GM21447 (cell line): Measurements from ENCODE around the gene GBA3.

Experiments used
- ATAC-seq: cut with Tn5 transposase; IDR thresholded peaks from one replicate; pipeline ENCODE4 v1.9.1; 2021; ENCODE audit not compliant: unreplicated experiment

Gene GBA3

GRCh38 chr4:22692736-22693135, at the start of gene GBA3:
TSS of gene GBA3 (plus strand) at chr4:22692937.
- ATAC-seq: no peak

- ATAC-seq: no peak
Measured at GRCh38 chr4:22643952-22644351, 48.8 kb upstream of the GBA3 start.

DNA sequence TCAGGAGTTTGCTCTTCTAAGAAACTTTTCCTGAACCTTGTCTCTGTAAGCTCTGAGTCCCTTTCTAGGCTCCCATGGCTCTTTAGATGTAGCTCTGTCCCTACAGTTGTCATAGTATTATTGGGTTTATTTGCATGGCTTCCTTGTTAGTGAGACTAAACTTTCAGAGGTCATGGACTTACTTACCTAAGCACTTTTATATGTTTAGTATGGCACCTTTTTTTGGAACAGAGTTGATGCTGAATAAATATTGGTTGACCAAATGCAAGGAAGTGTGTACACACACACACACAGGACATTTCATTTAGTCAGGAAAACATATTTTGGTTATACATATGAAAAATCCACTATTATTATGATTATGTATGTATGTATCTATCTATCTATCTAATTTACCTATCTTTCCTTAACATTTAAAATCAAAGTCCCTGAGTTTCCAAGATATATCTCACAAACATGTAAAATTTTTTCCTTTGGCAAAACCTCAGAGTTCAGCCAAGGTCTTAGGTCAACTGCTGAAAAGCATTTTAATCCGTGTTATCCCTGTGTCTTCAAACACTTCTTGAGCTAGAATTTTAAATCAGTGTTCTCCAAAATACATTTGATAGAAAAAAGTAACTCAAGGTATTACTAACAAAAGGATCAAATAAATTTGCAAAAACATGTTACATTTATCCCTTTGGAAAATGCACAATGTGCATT, 47.1 kb upstream of the GBA3 start:
- ATAC-seq: no peak

- ATAC-seq: no peak
Measured at GRCh38 chr4:22648996-22649395, 43.7 kb upstream of the GBA3 start.

- ATAC-seq: no peak
Measured at GRCh38 chr4:22650771-22651170, 42.0 kb upstream of the GBA3 start.

DNA sequence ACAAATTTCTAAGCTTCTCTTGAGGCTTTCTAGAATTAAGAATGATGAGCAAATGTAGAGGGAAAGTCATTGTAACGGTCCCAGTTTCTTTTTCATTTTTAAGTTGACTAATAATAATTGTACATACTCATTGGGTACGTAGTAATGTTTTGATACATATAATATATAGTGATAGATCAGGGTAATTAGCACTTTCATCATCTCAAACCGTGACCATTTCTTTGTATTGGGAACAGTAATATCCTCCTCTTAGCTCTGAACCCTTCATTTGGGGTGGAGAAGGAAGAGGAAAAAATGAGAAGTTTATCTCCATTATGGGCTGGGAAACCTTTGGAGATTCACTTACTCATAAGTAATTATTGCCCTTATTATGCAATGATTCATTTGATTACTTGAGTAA, 39.0 kb upstream of the GBA3 start:
- no peak for ATAC-seq

DNA sequence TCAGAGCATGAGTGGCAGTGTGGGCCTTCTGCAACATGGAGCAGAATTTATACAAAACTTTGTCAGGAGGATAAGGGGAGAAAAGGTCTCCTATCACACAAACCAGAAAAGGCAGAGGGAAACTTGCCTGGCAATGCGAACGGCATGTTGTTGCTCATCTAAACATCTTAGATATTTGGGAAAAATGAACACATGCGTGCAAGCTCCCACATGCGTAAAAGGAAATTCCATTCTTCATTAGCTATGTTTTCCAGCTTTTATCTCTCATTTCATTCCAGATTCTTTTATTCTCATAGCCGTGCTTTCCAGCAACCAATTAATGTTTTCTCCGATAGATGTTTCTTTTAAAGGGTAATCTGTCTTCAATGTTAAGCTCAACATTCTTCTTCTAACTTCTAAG, 31.3 kb upstream of the GBA3 start:
- ATAC-seq: no peak

GRCh38 chr4:22667332-22667940, 25.3 kb upstream of the GBA3 start:
- no peak for ATAC-seq

- ATAC-seq: no peak
Measured at GRCh38 chr4:22668301-22668700, 24.4 kb upstream of the GBA3 start.

GRCh38 chr4:22668702-22669101, 24.0 kb upstream of the GBA3 start:
- ATAC-seq: no peak

DNA sequence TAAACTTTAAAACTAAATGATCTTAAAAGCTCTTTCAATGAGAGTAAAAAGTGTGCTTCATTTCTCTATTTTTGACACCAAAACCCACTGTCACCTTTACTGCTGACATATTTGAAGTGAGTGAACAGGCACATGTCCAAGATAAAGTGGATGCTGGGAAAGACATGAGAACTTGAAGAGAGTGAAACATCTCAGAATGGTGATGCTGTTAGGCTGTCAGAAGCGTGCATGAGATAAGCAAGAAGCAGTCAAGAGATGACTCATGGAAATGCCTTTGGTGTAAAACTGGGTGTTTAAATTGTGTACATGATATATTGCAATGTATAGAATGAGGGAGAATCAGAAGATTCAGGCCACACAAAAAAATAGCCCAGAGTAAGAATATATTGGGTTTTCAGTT, 21.8 kb upstream of the GBA3 start:
- no peak for ATAC-seq

DNA sequence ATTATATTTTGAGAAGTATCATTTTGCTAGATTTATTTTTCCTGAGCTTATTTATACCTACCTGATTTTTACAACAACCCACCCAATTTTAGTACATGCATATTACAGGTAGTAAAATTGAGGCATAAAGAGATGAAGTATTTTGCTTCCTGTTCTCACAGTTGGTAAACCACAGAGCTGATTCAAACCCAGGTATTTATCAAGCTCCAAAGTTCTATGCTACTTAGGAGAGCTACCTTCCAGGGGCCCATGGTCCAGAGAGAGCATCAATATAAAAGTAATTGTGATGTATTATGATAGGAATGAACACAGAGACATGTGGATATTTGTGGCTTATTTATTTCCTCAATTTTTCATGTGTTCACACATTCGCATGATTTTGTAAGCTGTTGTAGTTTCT, 20.2 kb upstream of the GBA3 start:
- no peak for ATAC-seq

DNA sequence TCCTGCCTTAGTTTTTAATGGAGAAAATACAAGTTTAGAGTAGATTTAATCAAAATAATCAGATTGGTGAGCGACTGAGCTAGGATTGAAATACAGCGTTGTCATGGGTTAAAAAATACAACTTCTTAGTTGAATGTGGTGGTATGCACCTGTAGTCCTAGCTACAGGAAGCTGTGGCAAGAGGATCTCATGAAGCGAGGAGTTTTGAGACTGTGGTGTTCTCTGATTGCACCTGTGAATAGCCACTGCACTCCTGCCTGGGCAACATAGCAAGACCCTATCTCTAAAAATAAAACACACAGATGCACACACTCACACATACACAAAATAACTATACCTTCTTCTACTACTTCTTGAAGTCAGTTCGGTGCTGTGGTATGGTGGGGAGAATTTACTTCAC, 19.8 kb upstream of the GBA3 start:
- no peak for ATAC-seq

DNA sequence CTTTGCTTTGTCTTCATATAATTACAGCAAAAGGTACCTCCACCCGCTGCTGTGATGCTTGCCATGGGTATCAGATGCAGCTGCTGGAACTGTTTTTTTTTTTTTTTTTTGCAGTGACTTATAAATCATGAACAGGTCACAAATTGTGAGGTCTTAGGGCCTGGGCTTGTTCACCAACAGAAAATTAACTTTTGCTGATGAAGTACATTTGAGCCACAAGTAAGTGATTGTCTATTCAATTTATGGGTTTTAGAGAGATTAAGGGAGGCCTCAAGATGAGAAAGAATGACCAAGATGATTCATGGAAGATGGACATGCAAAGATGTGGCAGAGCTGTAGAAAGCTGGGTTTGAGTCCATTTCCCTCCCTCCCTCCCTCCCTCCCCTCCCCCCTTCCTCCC, 18.0 kb upstream of the GBA3 start:
- no peak for ATAC-seq

GRCh38 chr4:22676063-22676462, 16.7 kb upstream of the GBA3 start:
- no peak for ATAC-seq

- ATAC-seq: no peak
Measured at GRCh38 chr4:22677780-22678179, 15.0 kb upstream of the GBA3 start.

DNA sequence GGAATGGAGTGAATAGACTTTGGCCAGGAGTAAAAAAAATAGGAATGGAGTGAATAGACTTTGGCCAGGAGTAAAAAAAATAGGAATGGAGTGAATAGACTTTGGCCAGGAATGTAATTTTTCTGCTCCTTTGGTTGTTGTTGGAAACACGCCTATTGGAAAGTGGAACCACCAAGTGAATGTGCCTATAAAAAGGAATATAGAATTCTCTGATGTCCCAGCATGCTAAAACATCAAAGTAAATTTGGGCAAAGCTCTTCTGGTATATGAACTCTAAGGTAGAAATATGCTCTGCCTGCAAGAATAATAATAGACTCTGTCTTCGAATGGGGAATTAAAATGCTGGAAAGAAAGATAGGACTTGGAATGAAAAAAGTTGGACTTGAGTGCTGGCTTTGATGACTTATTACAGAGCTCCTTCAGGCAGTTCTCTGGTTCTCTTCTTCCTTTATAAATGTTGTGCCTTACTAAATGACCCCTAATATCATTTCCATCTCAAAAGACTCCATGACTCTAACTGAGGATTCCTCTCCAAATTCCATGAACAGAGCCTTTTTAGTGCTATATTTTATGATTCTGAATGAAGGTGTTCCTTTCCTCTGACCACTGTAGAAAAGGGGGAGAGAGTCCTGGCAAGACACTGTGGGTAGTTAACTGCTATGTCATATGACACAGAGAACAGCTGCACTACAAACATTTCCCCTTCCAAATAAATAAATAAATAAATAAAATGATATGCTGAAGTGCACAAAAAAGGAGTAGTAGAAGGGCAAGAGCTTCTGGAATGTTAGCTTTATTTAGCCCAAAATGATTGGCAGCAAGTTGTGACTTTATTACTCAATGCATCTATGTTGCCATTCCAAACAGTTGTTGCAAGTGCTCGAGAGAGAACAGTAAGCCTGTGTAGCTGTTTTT, 13.5 kb upstream of the GBA3 start:
- ATAC-seq: no peak

GRCh38 chr4:22680065-22680642, 12.6 kb upstream of the GBA3 start:
- no peak for ATAC-seq

DNA sequence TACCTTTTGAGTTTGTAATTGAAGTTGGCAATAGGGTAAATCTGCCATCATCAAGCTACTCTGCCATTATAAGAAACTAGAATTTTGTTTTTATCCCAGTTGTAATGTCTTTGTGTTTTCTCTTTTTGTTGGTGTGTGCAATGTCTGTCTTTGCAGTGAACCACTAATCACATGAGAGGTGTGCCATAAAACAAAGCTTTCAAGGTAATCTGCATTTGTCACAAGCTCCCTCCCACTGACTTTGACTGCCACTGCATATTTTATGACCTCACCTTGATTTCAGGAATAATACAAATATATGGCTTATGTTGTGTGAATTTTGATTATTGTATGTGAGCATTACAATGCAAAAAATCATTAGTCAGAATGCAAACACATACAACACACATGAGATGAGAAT, 9.0 kb upstream of the GBA3 start:
- no peak for ATAC-seq

DNA sequence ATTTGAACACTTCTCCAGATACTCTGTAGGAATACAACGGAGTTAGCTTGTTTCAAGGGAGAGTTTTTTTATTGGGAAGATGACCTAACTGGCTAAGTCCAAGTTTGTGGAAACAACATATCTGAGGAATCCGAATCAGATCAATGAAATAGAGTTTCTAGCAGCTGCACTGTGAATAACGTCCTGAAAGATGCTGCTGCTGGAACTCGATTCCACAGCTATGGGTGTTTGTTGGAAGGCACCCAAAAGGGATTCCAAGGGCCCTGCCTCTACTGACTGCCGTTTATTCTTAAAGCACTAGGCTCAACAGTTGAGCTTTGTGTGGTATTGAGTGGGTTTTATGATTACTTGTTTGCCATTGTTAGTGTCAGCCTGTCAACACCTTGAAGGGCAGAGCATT, 6.6 kb upstream of the GBA3 start:
- no peak for ATAC-seq

DNA sequence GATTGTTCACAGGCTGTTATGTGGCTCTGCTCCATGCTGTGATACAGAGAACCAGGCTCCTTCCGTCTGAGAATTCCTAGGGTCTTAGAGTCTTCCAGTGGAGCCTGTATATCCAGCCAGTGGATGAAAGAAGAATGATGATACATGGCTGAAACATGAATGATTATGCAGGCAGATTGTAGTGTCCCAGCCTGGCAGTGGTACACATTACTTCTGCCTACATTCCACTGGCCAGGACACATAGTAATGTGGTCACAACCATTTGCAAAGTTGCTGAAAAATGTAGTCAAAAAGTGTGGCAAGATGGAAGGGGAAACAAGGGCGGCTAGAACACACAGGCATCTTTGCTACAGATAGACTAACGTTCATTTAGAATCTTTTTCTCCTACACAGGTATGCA, 4.5 kb upstream of the GBA3 start:
- ATAC-seq: no peak

DNA sequence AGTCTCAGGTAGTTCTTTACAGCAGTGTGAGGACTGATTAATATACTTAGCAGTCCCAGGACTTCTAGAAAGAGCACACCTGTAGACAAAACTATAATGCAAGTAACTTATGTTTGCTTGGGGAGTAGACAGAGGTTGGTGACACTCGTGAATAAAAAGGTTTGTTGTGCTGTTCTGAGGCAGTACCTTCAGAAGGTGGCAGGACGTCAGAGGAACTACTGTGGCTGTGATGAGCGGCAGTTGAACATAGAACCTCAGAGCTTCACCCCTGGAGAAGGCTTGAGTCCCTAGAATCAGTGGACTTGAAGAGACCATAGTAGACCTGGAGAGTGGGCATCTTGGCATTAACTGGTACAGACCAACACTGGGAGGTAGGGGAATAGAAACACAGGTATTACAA, 3.3 kb upstream of the GBA3 start:
- no peak for ATAC-seq
